ENCODE results near the gene EFNA2. TPM values are rescaled to one million over a fixed set of nuclear protein-coding genes. Genes with fewer than 3 reads are reported as not detected.
"Not testable (repeated sequence)": the region's sequence is repeated elsewhere in the genome, so short reads cannot be mapped to it uniquely, and the experiment has no call there.

The EFNA2 gene
- total RNA-seq, 1 donor from 2014 or later, result 28.0 TPM

DNA sequence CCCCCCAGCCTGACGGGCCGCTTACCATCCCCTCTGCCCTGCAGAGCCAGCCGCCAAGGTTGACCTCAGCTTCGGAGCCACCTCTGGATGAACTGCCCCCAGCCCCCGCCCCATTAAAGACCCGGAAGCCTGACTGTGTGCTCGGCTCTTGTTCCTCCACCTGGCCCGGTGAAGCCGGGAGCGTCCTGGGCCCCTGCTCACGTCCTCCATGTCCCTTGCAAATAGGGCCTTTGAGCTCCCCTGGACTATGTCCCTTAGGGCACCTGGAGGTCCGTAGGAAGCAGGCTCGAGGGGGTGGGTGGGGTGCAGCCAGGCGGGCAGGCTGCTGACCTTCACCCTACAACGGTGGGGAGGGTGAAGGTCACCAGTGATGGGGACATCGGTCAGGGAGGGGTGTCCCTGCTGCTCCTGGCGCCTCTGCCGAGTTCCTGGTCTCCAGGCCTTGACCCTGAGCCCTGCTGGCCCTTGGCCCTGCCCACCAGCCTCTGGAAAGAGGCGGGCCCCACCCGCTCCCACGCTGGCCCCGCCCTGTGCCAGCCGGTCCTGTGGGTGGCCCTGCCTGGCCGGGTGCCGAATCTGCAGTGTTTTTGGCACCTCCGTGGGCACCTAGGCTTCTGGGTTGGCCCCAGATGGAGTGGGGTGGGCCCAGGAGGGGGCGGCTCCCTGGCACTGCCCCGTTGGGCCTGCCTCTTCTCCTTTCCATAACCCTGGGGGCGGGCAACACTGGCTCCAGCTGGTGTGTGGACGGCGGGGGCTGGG lies 40.8 kb upstream of the EFNA2 start:
- no peak for DNase-seq (ENCODE audit: low read depth, low spot score)
- H3K4me1 Mint-ChIP-seq, result peaks cover 9% of the 10 kb centered on the region
- H3K36me3 Mint-ChIP-seq (ENCODE audit: low read depth), result peaks cover 2% of the 10 kb centered on the region
- no peaks in the 10 kb centered on the region for H3K9me3 Mint-ChIP-seq
- TF ChIP-seq CTCF (conservative IDR thresholded peaks at IDR 0.05), result no peak
- no peak overlapping the region for H3K27ac Mint-ChIP-seq (ENCODE audit: unreplicated experiment)
- peak overlapping the region; percentile 89 for H3K4me3 Mint-ChIP-seq
- peaks cover 4% of the 10 kb centered on the region for H3K27me3 Mint-ChIP-seq (ENCODE audit: low read depth)

DNA sequence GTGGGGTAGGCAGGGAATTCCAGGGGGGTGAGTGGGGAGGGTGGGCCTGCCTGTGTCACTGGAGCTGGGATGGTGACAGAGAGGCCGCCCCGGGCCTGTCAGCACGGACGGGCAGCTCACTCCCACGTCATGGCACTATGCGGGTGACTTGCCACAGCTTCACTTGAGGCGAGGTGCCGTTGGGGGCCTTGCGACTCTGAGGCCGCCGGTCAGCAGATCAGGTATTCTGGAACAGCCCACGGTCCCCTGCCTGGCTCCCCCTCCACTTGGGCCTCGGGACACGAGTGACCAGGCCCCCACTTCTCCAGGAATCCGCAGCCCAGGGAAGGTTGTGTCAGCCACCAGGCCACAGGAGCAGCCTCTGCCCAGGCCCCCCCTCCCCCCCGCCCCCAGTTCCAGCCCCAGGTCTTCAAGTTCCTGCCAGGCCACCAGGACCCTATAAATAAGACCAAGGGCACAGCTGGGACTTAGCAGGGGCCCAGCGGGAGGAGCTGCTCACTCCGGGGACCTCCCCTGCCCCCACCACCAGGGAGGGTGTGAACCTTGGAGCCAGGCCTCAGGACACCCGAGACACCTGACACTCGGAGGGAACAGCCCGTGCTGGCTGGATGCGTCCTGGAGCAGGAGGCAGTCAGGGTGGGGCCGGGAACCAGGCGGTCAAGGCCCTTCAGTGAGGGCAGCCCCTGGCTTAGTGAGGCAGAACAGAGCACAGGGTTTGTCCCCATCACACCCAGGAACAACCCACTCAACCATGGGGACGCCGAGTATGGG lies 40.0 kb upstream of the EFNA2 start:
- DNase-seq (ENCODE audit: low read depth, low spot score), result no peak
- TF ChIP-seq CTCF (conservative IDR thresholded peaks at IDR 0.05), result no peak
- no peak overlapping the region for H3K27ac Mint-ChIP-seq (ENCODE audit: unreplicated experiment)
- H3K4me3 Mint-ChIP-seq, result peak overlapping the region; percentile 54
- H3K36me3 Mint-ChIP-seq (ENCODE audit: low read depth), result peaks cover 2% of the 10 kb centered on the region
- H3K9me3 Mint-ChIP-seq, result no peaks in the 10 kb centered on the region
- peaks cover 9% of the 10 kb centered on the region for H3K4me1 Mint-ChIP-seq
- peaks cover 4% of the 10 kb centered on the region for H3K27me3 Mint-ChIP-seq (ENCODE audit: low read depth)

DNA sequence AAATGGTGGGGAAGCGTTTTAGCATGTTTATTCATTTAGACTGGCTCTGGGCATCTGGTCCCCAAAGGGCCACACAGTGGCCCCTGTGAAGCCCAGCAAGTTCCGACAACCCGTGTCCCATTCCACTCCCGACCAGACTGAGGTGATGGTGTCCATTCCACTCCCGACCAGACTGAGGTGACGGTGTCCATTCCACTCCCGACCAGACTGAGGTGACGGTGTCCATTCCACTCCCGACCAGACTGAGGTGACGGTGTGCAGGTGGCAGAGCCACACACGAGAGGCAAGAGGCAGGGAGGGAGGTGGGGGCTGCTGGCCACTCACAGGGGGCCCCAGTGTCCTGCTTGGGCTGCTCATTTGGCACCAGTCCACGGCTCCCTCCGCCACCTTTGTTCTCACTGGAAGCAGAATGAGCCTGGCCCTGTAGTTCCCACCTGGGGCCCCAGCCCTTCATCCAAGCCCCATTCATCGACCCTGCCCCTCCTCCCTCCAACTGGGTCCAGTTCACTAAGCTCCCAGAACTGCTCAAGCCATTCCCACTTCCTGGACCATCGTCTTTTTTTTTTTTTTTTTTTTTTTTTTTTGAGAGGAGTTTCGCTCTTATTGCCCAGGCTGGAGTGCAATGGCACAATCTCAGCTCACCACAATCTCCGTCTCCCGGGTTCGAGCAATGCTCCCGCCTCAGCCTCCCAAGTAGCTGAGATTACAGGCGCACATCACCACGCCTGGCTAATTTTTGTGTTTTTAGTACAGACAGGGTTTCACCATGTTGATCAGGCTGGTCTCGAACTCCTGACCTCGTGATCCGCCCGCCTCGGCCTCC lies 39.2 kb upstream of the EFNA2 start:
- not testable (repeated sequence) for H3K36me3 Mint-ChIP-seq (ENCODE audit: low read depth); H3K9me3 Mint-ChIP-seq; H3K27ac Mint-ChIP-seq (ENCODE audit: unreplicated experiment); H3K27me3 Mint-ChIP-seq (ENCODE audit: low read depth); DNase-seq (ENCODE audit: low read depth, low spot score); H3K4me1 Mint-ChIP-seq
- H3K4me3 Mint-ChIP-seq, result peak overlapping the region; percentile 74

DNA sequence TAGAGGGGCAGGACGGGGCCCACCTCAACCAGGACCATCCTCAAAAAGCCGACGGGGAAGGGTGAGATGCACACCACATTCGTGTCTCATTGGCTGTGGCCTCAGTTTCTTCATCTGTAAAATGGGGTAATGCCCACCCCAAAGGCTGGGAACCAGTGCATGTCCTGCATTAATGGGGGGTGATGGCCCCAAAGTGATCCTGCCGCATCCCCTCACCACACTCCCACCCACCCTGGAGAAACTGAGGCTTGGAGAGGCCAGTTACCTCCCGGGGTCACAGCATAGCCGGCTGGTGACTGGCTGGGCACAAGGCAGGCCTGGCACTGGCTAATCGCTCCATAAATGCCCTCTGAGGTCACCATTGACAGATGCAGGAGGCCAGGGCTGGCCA lies 37.9 kb upstream of the EFNA2 start:
- Mint-ChIP-seq H3K4me1 (peaks cover 4% of the 10 kb centered on the region), H3K27me3 (ENCODE audit: low read depth) (peaks cover 8% of the 10 kb centered on the region), H3K4me3 (no peak overlapping the region), H3K9me3 (no peaks in the 10 kb centered on the region), H3K27ac (ENCODE audit: unreplicated experiment) (no peak overlapping the region), H3K36me3 (ENCODE audit: low read depth) (peaks cover 7% of the 10 kb centered on the region)
- no peak for DNase-seq (ENCODE audit: low read depth, low spot score)
- TF ChIP-seq CTCF (conservative IDR thresholded peaks at IDR 0.05), result no peak

DNA sequence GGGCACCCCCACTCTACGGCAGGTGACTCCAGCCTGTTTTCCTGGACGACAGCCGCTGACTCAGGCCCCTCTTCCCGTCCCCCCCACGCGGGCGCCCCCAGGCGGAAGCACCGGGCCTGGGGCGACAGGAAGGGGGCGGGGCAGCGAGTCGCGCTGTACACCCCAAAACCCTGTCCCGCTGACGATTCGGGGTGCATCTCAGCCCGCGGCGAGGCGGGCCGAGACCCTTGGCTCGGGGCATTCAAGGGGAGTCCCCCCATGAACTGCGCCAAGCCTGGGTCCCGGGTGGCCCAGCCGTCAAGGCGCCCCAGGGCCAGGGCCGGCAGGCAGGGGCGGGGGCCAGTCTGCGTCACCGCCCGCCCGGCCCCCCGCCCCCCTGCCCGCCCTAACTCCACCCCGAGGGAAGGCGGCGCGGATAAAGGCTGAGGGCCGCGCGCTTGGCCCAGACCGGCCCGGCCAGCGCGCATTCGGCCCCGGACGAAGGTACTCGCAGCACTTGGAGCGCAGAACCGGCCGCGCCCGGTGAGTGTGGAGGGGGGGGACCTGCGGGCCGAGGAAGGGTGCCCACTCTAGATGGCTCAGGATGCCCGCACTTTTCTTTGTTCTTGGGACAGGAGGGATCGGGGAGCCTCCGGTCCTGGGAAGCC lies 37.4 kb upstream of the EFNA2 start, which contains the start of gene MIDN:
Gene MIDN, plus strand, starts transcription at position 445 of the 647 bp plus-strand sequence. CDS start 1,714 bp downstream, outside the sequence.
- peak within 1 kb of the TSS; percentile 83 for H3K4me3 Mint-ChIP-seq
- DNase-seq (ENCODE audit: low read depth, low spot score), result peak; percentile 59
- peaks cover 7% of the 10 kb centered on the region for H3K36me3 Mint-ChIP-seq (ENCODE audit: low read depth)
- no peaks in the 10 kb centered on the region for H3K9me3 Mint-ChIP-seq
- peaks cover 4% of the 10 kb centered on the region for H3K4me1 Mint-ChIP-seq
- no peak for TF ChIP-seq CTCF (conservative IDR thresholded peaks at IDR 0.05)
- H3K27me3 Mint-ChIP-seq (ENCODE audit: low read depth), result peaks cover 8% of the 10 kb centered on the region
- H3K27ac Mint-ChIP-seq (ENCODE audit: unreplicated experiment), result peak within 1 kb of the TSS; percentile 94

Measured in neural crest cell (in vitro differentiated cells).